MM.1S (cell line): Measurements from ENCODE around the gene FGD2.

Source experiments
- DNase-seq: peaks from one replicate; pipeline ENCODE4 v3.0.0-alpha.2; 2015
- H2AFZ ChIP-seq: fragments of 300-600 bp; sonication (generic); 2 replicates; pipeline ENCODE4 v1.6.0; 2016; ENCODE audit warnings: antibody characterized with exemption, low read length
- H3F3A ChIP-seq: fragments of 300-600 bp; sonication (generic); 2 replicates; pipeline ENCODE4 v1.6.1; 2016; ENCODE audit warnings: mild to moderate bottlenecking, antibody characterized with exemption, low read length, moderate library complexity, mixed read lengths; ENCODE audit not compliant: insufficient read depth
- H3K27ac ChIP-seq: fragments of 300-600 bp; sonication (generic); 2 replicates; pipeline ENCODE4 v1.5.1; 2016; ENCODE audit warnings: mild to moderate bottlenecking, low read length
- H3K27me3 ChIP-seq: fragments of 300-600 bp; sonication (generic); replicated peaks from 2 replicates; pipeline ENCODE4 v1.6.0; 2016; ENCODE audit warnings: low read length; ENCODE audit not compliant: insufficient read depth
- H3K36me3 ChIP-seq: fragments of 300-600 bp; sonication (generic); replicated peaks from 2 replicates; pipeline ENCODE4 v1.6.1; 2016; ENCODE audit warnings: mild to moderate bottlenecking, low read length, mixed read lengths; ENCODE audit not compliant: insufficient read depth
- H3K4me1 ChIP-seq: fragments of 300-600 bp; sonication (generic); 2 replicates; pipeline ENCODE4 v1.6.1; 2016; ENCODE audit warnings: low read length, mixed read lengths
- H3K4me2 ChIP-seq: fragments of 300-600 bp; sonication (generic); 2 replicates; pipeline ENCODE4 v1.6.0; 2016; ENCODE audit warnings: low read depth, low read length
- H3K4me3 ChIP-seq: fragments of 300-600 bp; sonication (generic); 2 replicates; pipeline ENCODE4 v1.5.1; 2016; ENCODE audit warnings: low read length, mixed read lengths
- H3K79me2 ChIP-seq: fragments of 300-600 bp; sonication (generic); 2 replicates; pipeline ENCODE4 v1.6.1; 2016; ENCODE audit warnings: mixed run types, low read length, mixed read lengths
- H3K9ac ChIP-seq: fragments of 300-600 bp; sonication (generic); 2 replicates; pipeline ENCODE4 v1.6.1; 2016; ENCODE audit warnings: low read length, mixed read lengths
- H3K9me2 ChIP-seq: fragments of 300-600 bp; sonication (generic); replicated peaks from 2 replicates; pipeline ENCODE4 v1.6.1; 2016; ENCODE audit warnings: mild to moderate bottlenecking, low read length, mixed read lengths; ENCODE audit not compliant: insufficient read depth
- H3K9me3 ChIP-seq: fragments of 300-600 bp; sonication (generic); replicated peaks from 2 replicates; pipeline ENCODE4 v1.6.1; 2016; ENCODE audit warnings: mild to moderate bottlenecking, low read length, mixed read lengths; ENCODE audit not compliant: insufficient read depth
- H4K20me1 ChIP-seq: fragments of 300-600 bp; sonication (generic); 2 replicates; pipeline ENCODE4 v1.6.1; 2016; ENCODE audit warnings: mild to moderate bottlenecking, low read length, moderate library complexity, mixed read lengths; ENCODE audit not compliant: insufficient read depth
- CTCF ChIP-seq: fragments of 300-600 bp; sonication (generic); IDR thresholded peaks from 2 replicates; pipeline ENCODE4 v1.5.1; 2016; ENCODE audit warnings: antibody characterized with exemption, low read length, mixed read lengths
- EZH2 ChIP-seq: fragments of 300-600 bp; sonication (generic); optimal IDR thresholded peaks from 2 replicates; pipeline ENCODE3; 2017; ENCODE audit warnings: low read depth, mild to moderate bottlenecking, antibody characterized with exemption, low read length, mixed read lengths
- EZH2phosphoT487 ChIP-seq: fragments of 300-600 bp; sonication (generic); IDR thresholded peaks from 2 replicates; pipeline ENCODE4 v1.6.1; 2018; ENCODE audit warnings: antibody characterized with exemption, low read length

FGD2 gene

DNA sequence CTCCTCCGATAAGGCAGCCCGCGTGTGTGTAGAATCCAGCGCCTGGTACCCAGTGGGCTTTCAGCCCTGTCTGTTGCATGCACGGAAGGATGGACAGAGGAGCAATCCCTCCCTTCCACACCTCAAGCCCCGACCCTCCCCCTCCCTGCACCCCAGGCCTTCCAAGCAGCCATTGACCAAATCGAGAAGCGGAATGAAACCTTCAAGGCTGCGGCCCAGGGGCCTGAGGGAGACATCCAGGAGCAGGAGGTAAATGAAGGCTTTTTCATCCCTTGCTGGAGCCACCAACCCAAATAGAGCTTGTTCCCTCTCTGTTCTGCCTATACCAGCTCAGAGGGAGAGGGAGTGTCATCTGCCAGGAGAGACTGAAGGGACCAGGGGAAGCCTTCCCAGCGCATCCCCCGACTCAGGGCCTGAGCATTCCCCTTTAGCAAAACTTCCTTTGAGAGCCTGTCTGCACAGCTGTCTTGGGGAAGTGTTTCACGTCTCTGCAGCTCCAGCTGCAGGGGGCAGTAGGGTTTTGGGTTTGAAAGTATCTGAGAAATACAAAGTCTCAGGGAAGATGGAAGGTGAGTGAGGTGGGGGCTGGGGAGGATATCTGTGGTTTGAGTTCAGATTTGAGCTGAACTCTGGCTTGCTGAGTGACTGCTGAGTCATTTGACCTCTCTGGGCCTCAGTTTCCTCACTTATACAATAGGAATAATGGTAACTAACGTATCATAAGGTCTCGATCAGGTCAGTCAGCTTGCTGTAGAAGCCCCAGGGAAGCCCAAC, 16.1 kb downstream of the FGD2 start:
- no peak overlapping the region for H3K27ac ChIP-seq
- H3K4me2 ChIP-seq, result no peak overlapping the region

DNA sequence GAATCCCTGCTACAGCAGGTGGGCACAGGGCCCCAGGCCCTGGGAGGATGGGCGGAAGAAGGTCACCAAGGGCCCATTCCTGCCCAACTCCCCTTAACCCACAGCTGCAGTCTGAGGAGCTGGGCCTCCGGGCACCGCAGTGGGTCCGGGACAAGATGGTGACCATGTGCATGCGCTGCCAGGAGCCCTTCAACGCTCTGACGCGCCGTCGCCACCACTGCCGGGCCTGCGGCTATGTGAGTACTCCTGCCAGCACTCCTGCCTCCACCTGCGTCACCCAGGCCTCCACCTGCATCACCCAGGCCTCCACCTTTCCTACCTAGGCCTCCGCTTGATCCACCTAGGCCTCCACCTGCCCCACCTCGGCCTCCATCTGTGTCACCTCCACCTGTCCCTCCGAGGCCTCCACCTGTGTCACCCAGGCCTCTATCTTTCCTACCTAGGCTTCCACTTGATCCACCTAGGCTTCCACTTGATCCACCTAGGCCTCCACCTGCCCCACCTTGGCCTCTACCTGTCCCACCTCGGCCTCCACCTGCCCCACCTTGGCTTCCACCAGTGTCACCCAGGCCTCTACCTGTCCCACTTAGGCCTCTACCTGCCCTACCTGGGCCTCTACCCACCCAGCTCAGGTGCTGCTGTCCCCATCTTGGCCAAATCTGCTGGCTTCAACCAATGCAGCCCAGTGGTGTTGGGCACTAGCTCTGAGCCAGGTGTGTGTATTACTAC, 16.8 kb downstream of the FGD2 start:
- Histone ChIP-seq H3K27me3 (no peaks in the 10 kb centered on the region), H2AFZ (no peak overlapping the region), H3K4me2 (no peak overlapping the region), H3K36me3 (no peaks in the 10 kb centered on the region), H4K20me1 (no peaks in the 10 kb centered on the region), H3K9me2 (no peaks in the 10 kb centered on the region), H3K27ac (no peak overlapping the region), H3K79me2 (no peaks in the 10 kb centered on the region), H3K9ac (no peak overlapping the region), H3F3A (peaks cover 2% of the 10 kb centered on the region), H3K9me3 (no peaks in the 10 kb centered on the region), H3K4me3 (no peak overlapping the region), H3K4me1 (peaks cover 24% of the 10 kb centered on the region)
- DNase-seq, result no peak
- TF ChIP-seq EZH2, result no peak
- no peak for TF ChIP-seq CTCF
- TF ChIP-seq EZH2phosphoT487, result no peak

More for the DNA sequence above, 16.1 kb downstream of the FGD2 start:
- Histone ChIP-seq H4K20me1 (no peaks in the 10 kb centered on the region), H3K36me3 (no peaks in the 10 kb centered on the region), H3K9ac (no peak overlapping the region), H3K4me1 (peaks cover 24% of the 10 kb centered on the region), H3K9me3 (no peaks in the 10 kb centered on the region), H3F3A (peaks cover 2% of the 10 kb centered on the region), H3K9me2 (no peaks in the 10 kb centered on the region), H3K79me2 (no peaks in the 10 kb centered on the region), H2AFZ (no peak overlapping the region), H3K4me3 (no peak overlapping the region), H3K27me3 (no peaks in the 10 kb centered on the region)
- DNase-seq, result peak; percentile 65
- TF ChIP-seq CTCF, result peak; percentile 65
- no peak for TF ChIP-seq EZH2

DNA sequence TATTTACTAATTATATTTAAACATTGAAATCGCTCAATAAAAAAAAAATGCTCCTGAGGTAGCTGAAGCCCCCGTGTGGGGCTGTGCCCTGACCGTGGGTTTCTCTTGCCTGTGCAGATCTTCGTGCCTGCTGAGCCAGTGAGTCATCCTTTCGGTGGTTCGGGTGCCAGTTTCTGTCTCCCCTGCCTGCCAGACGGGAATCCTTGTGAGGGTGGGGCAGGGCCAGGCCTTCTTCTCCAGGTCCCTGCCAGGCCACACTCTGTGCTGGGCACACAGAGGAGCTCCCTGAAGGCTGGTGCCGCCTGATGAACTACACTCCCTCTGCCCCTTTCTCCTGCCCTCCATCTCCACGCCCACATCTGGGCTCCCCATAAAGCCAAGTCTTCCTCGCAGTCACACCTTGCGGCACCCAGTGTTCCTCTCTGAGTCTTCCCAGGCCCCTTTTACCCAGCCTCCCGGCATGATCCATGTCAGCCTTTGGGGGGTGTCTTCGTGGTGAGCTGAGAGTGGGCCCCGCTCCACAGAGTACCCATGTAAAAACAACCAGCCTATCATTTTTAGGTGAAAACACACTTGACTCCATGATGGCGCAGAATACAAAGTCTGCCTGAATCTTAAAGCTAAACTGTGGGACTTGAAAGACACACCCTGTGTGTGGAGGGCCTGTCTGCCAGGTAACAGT, 19.3 kb downstream of the FGD2 start:
- H3F3A ChIP-seq, result peaks cover 2% of the 10 kb centered on the region
- no peak overlapping the region for H3K4me2 ChIP-seq
- H3K36me3 ChIP-seq, result no peaks in the 10 kb centered on the region
- no peak overlapping the region for H3K4me3 ChIP-seq
- peak; percentile 52 for DNase-seq
- no peaks in the 10 kb centered on the region for H3K79me2 ChIP-seq
- no peaks in the 10 kb centered on the region for H3K9me2 ChIP-seq
- peaks cover 23% of the 10 kb centered on the region for H3K4me1 ChIP-seq
- no peaks in the 10 kb centered on the region for H3K9me3 ChIP-seq
- no peaks in the 10 kb centered on the region for H4K20me1 ChIP-seq
- TF ChIP-seq EZH2 (no peak), EZH2phosphoT487 (no peak), CTCF (no peak)
- H2AFZ ChIP-seq, result no peak overlapping the region
- no peak overlapping the region for H3K27ac ChIP-seq
- no peak overlapping the region for H3K9ac ChIP-seq
- no peaks in the 10 kb centered on the region for H3K27me3 ChIP-seq
